Suppressor macrophage treated with lipopolysaccharide for 1 hour (primary cell): Measurements from ENCODE around the gene PAMR1.

Source experiments
- DNase-seq, 3 donors: peaks; one replicate each; pipeline ENCODE4 v3.0.0-alpha.2; 2020 to 2022

Gene PAMR1

GRCh38 chr11:35433588-35433987 is 91.8 kb downstream of the PAMR1 start:
- no peak for DNase-seq

- DNase-seq = no peak
Measured at GRCh38 chr11:35432464-35432863, 93.0 kb downstream of the PAMR1 start.

- DNase-seq = no peak
Measured at GRCh38 chr11:35427071-35427470, 98.3 kb downstream of the PAMR1 start.

GRCh38 chr11:35426351-35426750 is 99.1 kb downstream of the PAMR1 start:
- no peak for DNase-seq

- no peak for DNase-seq
Measured at GRCh38 chr11:35425603-35426212, 99.7 kb downstream of the PAMR1 start.

- no peak for DNase-seq
Measured at GRCh38 chr11:35424157-35424940, 101.1 kb downstream of the PAMR1 start.

- DNase-seq = no peak
Measured at GRCh38 chr11:35420371-35420770, 105.0 kb downstream of the PAMR1 start.

GRCh38 chr11:35419830-35420333 is 105.5 kb downstream of the PAMR1 start:
- peak in 2 of 3 donors; percentile 34 to 49 for DNase-seq

- DNase-seq = peak in 1 of 3 donors; percentile 34
Measured at GRCh38 chr11:35419184-35419829, 106.1 kb downstream of the PAMR1 start, which contains the start of gene SLC1A2. TSS of gene SLC1A2 (minus strand) at chr11:35419558. CDS start at chr11:35418966, 592 bp downstream.

GRCh38 chr11:35418282-35419183 is 106.9 kb downstream of the PAMR1 start:
- DNase-seq = peak in 2 of 3 donors; percentile 12 to 49

- DNase-seq = no peak
Measured at GRCh38 chr11:35415487-35415886, 109.9 kb downstream of the PAMR1 start.

- DNase-seq = no peak
Measured at GRCh38 chr11:35414776-35415175, 110.6 kb downstream of the PAMR1 start.

GRCh38 chr11:35414311-35414710 is 111.1 kb downstream of the PAMR1 start:
- no peak for DNase-seq

GRCh38 chr11:35413598-35413997 is 111.8 kb downstream of the PAMR1 start:
- DNase-seq = no peak

GRCh38 chr11:35412285-35412684 is 113.1 kb downstream of the PAMR1 start:
- peak; percentile 27 to 42 (median 30) for DNase-seq

- DNase-seq = no peak
Measured at GRCh38 chr11:35407041-35407440, 118.4 kb downstream of the PAMR1 start.

GRCh38 chr11:35404388-35404775 is 121.0 kb downstream of the PAMR1 start:
- DNase-seq = peak; percentile 71 to 76 (median 74)

GRCh38 chr11:35403765-35404387 is 121.5 kb downstream of the PAMR1 start:
- no peak for DNase-seq

GRCh38 chr11:35402751-35403660 is 122.4 kb downstream of the PAMR1 start:
- no peak for DNase-seq

GRCh38 chr11:35398881-35399280 is 126.5 kb downstream of the PAMR1 start:
- no peak for DNase-seq

GRCh38 chr11:35394941-35395340 is 130.5 kb downstream of the PAMR1 start:
- DNase-seq = no peak
